ACHN (cell line): ENCODE data around the gene VIM.
A peak's percentile ranks its signal among the peaks of the same experiment; 100 is the strongest.

ENCODE experiments used
- DNase-seq: peaks from one replicate; pipeline ENCODE4 v3.0.0-alpha.2; 2015
- in situ Hi-C: cut with HindIII; loops from 2 replicates; pipeline ENCODE4 v1.10.0; 2017; ENCODE audit warnings: low sequenced_read_pairs, low pct_ligation_motif_present, low pct_unique_long_range_greater_than_20kb

VIM gene

GRCh38 chr10:17206210-17206709 is 21.8 kb upstream of the VIM start:
- peak; percentile 74 for DNase-seq
- in situ Hi-C loops: no loop called here

GRCh38 chr10:17208476-17208875 is 19.6 kb upstream of the VIM start:
- in situ Hi-C loops: no loop called here
- DNase-seq: no peak

GRCh38 chr10:17209302-17209701 is 18.7 kb upstream of the VIM start:
- peak; percentile 12 for DNase-seq
- in situ Hi-C loops: no loop called here

GRCh38 chr10:17209881-17210280 is 18.2 kb upstream of the VIM start:
- in situ Hi-C loops: no loop called here
- DNase-seq: peak; percentile 19

GRCh38 chr10:17210361-17210760 is 17.7 kb upstream of the VIM start:
- peak; percentile 46 for DNase-seq
- in situ Hi-C loops: no loop called here

GRCh38 chr10:17212802-17213221 is 15.2 kb upstream of the VIM start:
- in situ Hi-C loops: no loop called here
- no peak for DNase-seq

- no peak for DNase-seq
- in situ Hi-C loops: no loop called here
Observed at GRCh38 chr10:17213646-17214349, 14.2 kb upstream of the VIM start.

GRCh38 chr10:17214526-17214925 is 13.5 kb upstream of the VIM start:
- in situ Hi-C loops: no loop called here
- DNase-seq: no peak

- DNase-seq: peak; percentile 73
- in situ Hi-C loops: no loop called here
Observed at GRCh38 chr10:17214971-17215781, 12.9 kb upstream of the VIM start.

- no peak for DNase-seq
- in situ Hi-C loops: no loop called here
Observed at GRCh38 chr10:17215782-17216122, 12.3 kb upstream of the VIM start.

GRCh38 chr10:17216217-17216900 is 11.7 kb upstream of the VIM start:
- DNase-seq: peak; percentile 92
- in situ Hi-C loops: no loop called here

GRCh38 chr10:17216901-17217395 is 11.1 kb upstream of the VIM start:
- no peak for DNase-seq
- in situ Hi-C loops: no loop called here

GRCh38 chr10:17217631-17218232 is 10.3 kb upstream of the VIM start:
- in situ Hi-C loops: no loop called here
- no peak for DNase-seq

- no peak for DNase-seq
- in situ Hi-C loops: no loop called here
Observed at GRCh38 chr10:17219024-17219423, 9.0 kb upstream of the VIM start.

- no peak for DNase-seq
- in situ Hi-C loops: no loop called here
Observed at GRCh38 chr10:17220652-17221100, 7.4 kb upstream of the VIM start.

GRCh38 chr10:17222329-17222728 is 5.7 kb upstream of the VIM start:
- peak; percentile 46 for DNase-seq
- in situ Hi-C loops: no loop called here

GRCh38 chr10:17225808-17226207 is 2.2 kb upstream of the VIM start:
- no peak for DNase-seq
- in situ Hi-C loops: loop anchor here (25.0 kb wide), 1 partner anchor 364 kb away; no protein-coding TSS in a partner anchor

- in situ Hi-C loops: loop anchor here (25.0 kb wide), 1 partner anchor 365 kb away; no protein-coding TSS in a partner anchor
- DNase-seq: no peak
Observed at GRCh38 chr10:17226891-17227303, 1.1 kb upstream of the VIM start.
